Spleen (tissue), 11 donors: ENCODE data around the gene CORO6. TPM values are rescaled to one million over a fixed set of nuclear protein-coding genes. Genes with fewer than 3 reads are reported as not detected.

Source experiments
- DNase-seq: peaks from one replicate; pipeline ENCODE4 v3.0.0-alpha.2; 2020
- H3K27ac ChIP-seq, 8 donors: fragments of 200-600 bp; sonication (generic) in 7 of 8; 1 replicate in 4 of 8; 2 replicates in 4 of 8; pipeline versions ENCODE4 v1.5.0 to v1.8.0; 2016 to 2021; ENCODE audit warnings: inconsistent platforms in 4 of 8, mild to moderate bottlenecking in 4 of 8, moderate library complexity in 1 of 8
- H3K27me3 ChIP-seq, 7 donors: fragments of 200-600 bp; sonication (generic) in 6 of 7; replicated peaks in 1 of 7; 1 replicate in 4 of 7; 2 replicates in 3 of 7; pipeline versions ENCODE4 v1.5.0 to v1.8.0; 2016 to 2021; ENCODE audit warnings: inconsistent platforms in 3 of 7, mild to moderate bottlenecking in 1 of 7
- H3K36me3 ChIP-seq, 6 donors: fragments of 200-600 bp; sonication (generic) in 5 of 6; 1 replicate in 4 of 6; 2 replicates in 2 of 6; pipeline versions ENCODE4 v1.5.0 to v1.8.0; 2016 to 2021; ENCODE audit warnings: inconsistent platforms in 2 of 6
- H3K4me1 ChIP-seq, 6 donors: fragments of 200-600 bp; sonication (generic) in 5 of 6; 1 replicate in 3 of 6; 2 replicates in 3 of 6; pipeline versions ENCODE4 v1.5.0 to v1.8.0; 2016 to 2021; ENCODE audit warnings: inconsistent platforms in 3 of 6
- H3K4me3 ChIP-seq, 8 donors: fragments of 200-600 bp; sonication (generic) in 7 of 8; 1 replicate in 4 of 8; 2 replicates in 4 of 8; pipeline versions ENCODE4 v1.5.0 to v1.8.0; 2016 to 2021; ENCODE audit warnings: inconsistent platforms in 4 of 8, mild to moderate bottlenecking in 4 of 8, moderate library complexity in 2 of 8
- H3K9me3 ChIP-seq, 8 donors: fragments of 200-600 bp; sonication (generic) in 7 of 8; 1 replicate in 4 of 8; 2 replicates in 4 of 8; pipeline versions ENCODE4 v1.5.0 to v1.8.0; 2016 to 2021; ENCODE audit warnings: inconsistent platforms in 4 of 8
- POLR2A ChIP-seq, 3 donors: fragments of 450-650 bp; IDR thresholded peaks; one replicate each; pipeline ENCODE4 v1.5.1; 2017; ENCODE audit warnings: antibody characterized with exemption in 3 of 3, mild to moderate bottlenecking in 1 of 3
- POLR2AphosphoS5 ChIP-seq, 3 donors: sonication (generic); formaldehyde crosslinking; IDR thresholded peaks; one replicate each; pipeline ENCODE4 v1.5.1; 2017; ENCODE audit warnings: antibody characterized with exemption in 3 of 3
- WGBS, 5 donors: extraction: QIAGEN DNeasy Blood & Tissue Kit in 3 of 5; methylation state at CpG; one replicate each; pipeline versions ENCODE4 v1.1.5 to v1.1.7; 2013 to 2018; 5-methylcytosine and 5-hydroxymethylcytosine counted together
- intact Hi-C: fragments of 100-400 bp; cut with DNase I; formaldehyde crosslinking; loops from one replicate; pipeline ENCODE4 v1.15.0; 2023; ENCODE audit warnings: low total_unique reads
- polyA plus RNA-seq, 3 donors: library from polyadenylated mRNA; stranded (reverse); fragments of 200-250 nt; gene quantifications; one replicate each; pipeline ENCODE4 v1.2.1, GENCODE V29; 2013
- total RNA-seq, 7 donors: library from RNA; depleted of rRNA in 3 of 7; stranded (reverse); fragments of >200 nt in 3 of 7; fragmentation: NEBNext Ultra II Directional in 4 of 7; extraction: Animal tissue kit (Norgen Biotek cat#: 25700) in 4 of 7; gene quantifications; one replicate each; pipeline versions ENCODE4 v1.1.0 to v1.2.1, GENCODE V29; 2016 to 2021
- TF ChIP-seq, protein P1 (sequence below), 11 experiments: fragments of 200-600 bp in 7 of 11; fragments of 450-650 bp in 4 of 11; sonication (generic) in 4 of 11; IDR thresholded peaks in 8 of 11; conservative IDR thresholded peaks in 3 of 11; 1 replicate in 7 of 11; 2 replicates in 4 of 11; pipeline versions ENCODE4 v1.4.0 to v1.8.0; 2016 to 2021; ENCODE audit warnings: antibody characterized with exemption in 11 of 11, inconsistent platforms in 4 of 11, mild to moderate bottlenecking in 1 of 11
- donor health status: healthy with polysubstance abuse.
- donor health status: DM: no; HTN: no; CAD: no; lungs with moderate emphysema.
- donor health status: DM: no; HTN: no; CAD: no.
- donor health status: Bipolar disorder and iron deficiency.
- donor health status: healthy.
- donor health status: DM: no; HTN: no; CAD: no.
- donor health status: DM: yes; HTN: yes; CAD: no.

The CORO6 gene
- total and polyA plus RNA-seq, 10 donors, result 0.81 to 5.1 (median 3.5) TPM

GRCh38 chr17:29591146-29591736 is 31.5 kb downstream of the CORO6 start:
- H3K27me3 ChIP-seq, result peaks cover 0 to 36% (median 5%) of the 10 kb centered on the region in 7 donors
- 7 to 10% (median 10%) methylated on average over 31 of the region's 31 CpGs for WGBS, 5 donors
- intact Hi-C loops, result loop anchor here (2.0 kb wide), 1 partner anchor 24 kb away; no protein-coding TSS in a partner anchor
- H3K27ac ChIP-seq, result peak overlapping the region in 5 of 8 donors; percentile 2 to 89 (median 86)
- DNase-seq, result peak; percentile 85
- no peaks in the 10 kb centered on the region for H3K36me3 ChIP-seq
- H3K9me3 ChIP-seq, result no peaks in the 10 kb centered on the region
- H3K4me3 ChIP-seq, result peak overlapping the region in 6 of 8 donors; percentile 16 to 95 (median 74)
- TF ChIP-seq, protein P1, sequence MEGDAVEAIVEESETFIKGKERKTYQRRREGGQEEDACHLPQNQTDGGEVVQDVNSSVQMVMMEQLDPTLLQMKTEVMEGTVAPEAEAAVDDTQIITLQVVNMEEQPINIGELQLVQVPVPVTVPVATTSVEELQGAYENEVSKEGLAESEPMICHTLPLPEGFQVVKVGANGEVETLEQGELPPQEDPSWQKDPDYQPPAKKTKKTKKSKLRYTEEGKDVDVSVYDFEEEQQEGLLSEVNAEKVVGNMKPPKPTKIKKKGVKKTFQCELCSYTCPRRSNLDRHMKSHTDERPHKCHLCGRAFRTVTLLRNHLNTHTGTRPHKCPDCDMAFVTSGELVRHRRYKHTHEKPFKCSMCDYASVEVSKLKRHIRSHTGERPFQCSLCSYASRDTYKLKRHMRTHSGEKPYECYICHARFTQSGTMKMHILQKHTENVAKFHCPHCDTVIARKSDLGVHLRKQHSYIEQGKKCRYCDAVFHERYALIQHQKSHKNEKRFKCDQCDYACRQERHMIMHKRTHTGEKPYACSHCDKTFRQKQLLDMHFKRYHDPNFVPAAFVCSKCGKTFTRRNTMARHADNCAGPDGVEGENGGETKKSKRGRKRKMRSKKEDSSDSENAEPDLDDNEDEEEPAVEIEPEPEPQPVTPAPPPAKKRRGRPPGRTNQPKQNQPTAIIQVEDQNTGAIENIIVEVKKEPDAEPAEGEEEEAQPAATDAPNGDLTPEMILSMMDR (IDR thresholded peaks at IDR 0.05 in 8 of 11, conservative IDR thresholded peaks at IDR 0.05 in 3 of 11), result no peak
- TF ChIP-seq POLR2AphosphoS5 (IDR thresholded peaks at IDR 0.05) (no peak), POLR2A (IDR thresholded peaks at IDR 0.05) (no peak)
- H3K4me1 ChIP-seq, result peaks cover 51 to 78% (median 70%) of the 10 kb centered on the region in 6 donors

DNA sequence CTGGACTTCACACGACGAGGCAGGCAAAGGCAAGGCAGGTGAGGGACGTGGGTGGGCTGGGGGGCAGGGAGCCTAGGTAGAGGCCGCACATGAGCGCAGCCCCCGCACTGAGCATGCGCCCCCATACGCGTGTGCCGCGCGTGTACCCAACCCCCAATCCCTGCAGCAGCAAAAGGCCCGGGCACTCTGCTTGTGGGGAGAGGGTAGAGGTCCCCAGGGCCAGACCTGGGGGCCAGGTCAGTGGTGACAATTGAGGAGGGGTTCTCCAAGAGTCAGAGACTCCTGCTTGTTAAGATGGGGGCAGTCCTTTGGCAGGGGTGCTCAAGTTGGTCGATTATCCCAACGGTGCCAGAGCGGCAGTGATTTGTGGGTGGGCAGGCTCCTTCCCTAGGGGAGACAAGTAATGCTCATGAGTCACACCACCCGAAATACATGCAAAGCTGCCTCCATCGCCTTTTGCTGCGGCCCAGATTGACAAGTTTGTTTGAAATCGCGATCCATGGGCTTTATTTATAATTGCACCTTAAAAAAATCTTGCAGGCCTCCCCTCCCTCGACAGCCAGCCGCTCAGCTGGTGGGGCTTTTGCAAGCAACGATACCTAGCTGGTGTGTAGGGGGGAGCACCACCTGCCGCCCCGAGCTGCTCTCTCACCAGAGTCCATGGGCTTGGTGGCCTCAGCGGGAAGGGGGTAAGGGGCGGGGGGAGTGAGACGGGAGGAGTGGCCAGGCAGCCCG is 32.1 kb downstream of the CORO6 start:
- no peaks in the 10 kb centered on the region for H3K9me3 ChIP-seq
- peaks cover 54 to 84% (median 77%) of the 10 kb centered on the region in 6 donors for H3K4me1 ChIP-seq
- H3K36me3 ChIP-seq, result no peaks in the 10 kb centered on the region
- H3K27me3 ChIP-seq, result peaks cover 0 to 36% (median 5%) of the 10 kb centered on the region in 7 donors
- TF ChIP-seq, protein P1 (IDR thresholded peaks at IDR 0.05 in 8 of 11, conservative IDR thresholded peaks at IDR 0.05 in 3 of 11), result no peak
- TF ChIP-seq POLR2AphosphoS5 (IDR thresholded peaks at IDR 0.05), result peak in 1 of 3 donors; percentile 6
- TF ChIP-seq POLR2A (IDR thresholded peaks at IDR 0.05), result no peak
- peak; percentile 85 for DNase-seq
- H3K27ac ChIP-seq, result peak overlapping the region in 5 of 8 donors; percentile 2 to 89 (median 86)
- 33 to 43% (median 40%) methylated on average over 26 to 30 of the region's 30 CpGs for WGBS, 5 donors
- H3K4me3 ChIP-seq, result peak overlapping the region in 6 of 8 donors; percentile 21 to 95 (median 81)
- intact Hi-C loops, result loop anchor here (2.0 kb wide), 1 partner anchor 24 kb away; no protein-coding TSS in a partner anchor

DNA sequence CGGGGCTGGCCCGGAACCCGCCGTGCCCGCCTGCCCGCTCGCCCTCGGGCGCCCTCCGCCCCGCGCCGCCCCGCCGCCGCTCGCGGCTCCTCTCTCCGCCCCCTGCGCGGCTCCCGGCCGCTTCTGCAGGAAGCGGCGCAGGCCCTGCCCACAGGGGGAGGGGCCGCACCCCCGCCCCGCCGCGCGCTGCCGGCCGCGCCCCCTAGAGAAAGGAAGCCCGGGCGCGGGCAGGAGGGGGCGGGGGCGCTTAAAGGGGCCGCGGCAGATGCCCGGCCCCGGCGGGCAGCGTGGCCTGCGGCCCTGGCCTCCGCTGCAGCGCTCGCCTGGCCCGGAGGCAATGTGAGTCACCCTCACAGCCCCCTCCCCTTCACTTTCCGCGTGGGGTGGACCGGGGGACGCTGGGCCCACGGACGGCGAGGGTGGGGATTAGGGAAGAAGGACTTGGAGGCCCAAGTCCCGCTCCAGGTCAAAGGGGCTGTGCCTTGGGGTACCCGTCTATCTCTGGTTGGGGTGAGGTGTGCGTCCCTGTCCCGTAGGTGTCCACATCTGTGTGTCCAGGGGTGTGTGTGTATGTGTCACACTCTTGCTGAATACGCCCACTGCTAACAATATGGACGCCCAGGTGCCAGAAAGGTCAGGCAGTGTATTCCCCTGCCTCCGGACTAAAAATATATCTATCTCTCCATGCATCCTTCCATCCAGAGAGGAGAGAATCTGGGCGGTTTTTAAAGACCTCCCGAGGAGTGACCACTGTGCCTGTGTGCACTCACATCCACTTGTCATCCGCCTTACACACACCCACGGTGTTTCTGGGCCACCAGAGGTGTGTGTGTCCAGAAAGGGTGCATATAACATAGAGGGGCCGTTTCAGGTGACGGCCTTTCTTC is 32.9 kb downstream of the CORO6 start, which contains the start of gene GIT1:
Gene GIT1 (minus strand): TSS at position 125 of the 887 bp plus-strand sequence. CDS start 270 bp downstream, outside the sequence.
- Histone ChIP-seq H3K4me1 (peaks cover 62 to 90% (median 83%) of the 10 kb centered on the region in 6 donors), H3K36me3 (no peaks in the 10 kb centered on the region), H3K27ac (peak within 1 kb of the TSS; percentile 72 to 89 (median 84)), H3K27me3 (peaks cover 0 to 32% (median 5%) of the 10 kb centered on the region in 7 donors), H3K4me3 (peak within 1 kb of the TSS; percentile 65 to 95 (median 80)), H3K9me3 (no peaks in the 10 kb centered on the region)
- intact Hi-C loops, result loop anchor here (2.0 kb wide), 1 partner anchor 25 kb away; no protein-coding TSS in a partner anchor
- peak; percentile 97 for DNase-seq
- WGBS, 5 donors, result 4 to 10% (median 6%) methylated on average over 31 to 70 of the region's 70 CpGs
- TF ChIP-seq POLR2AphosphoS5 (IDR thresholded peaks at IDR 0.05) (peak; percentile 77 to 85 (median 80)), POLR2A (IDR thresholded peaks at IDR 0.05) (peak in 2 of 3 donors; percentile 13 to 64)
- TF ChIP-seq, protein P1 (IDR thresholded peaks at IDR 0.05 in 8 of 11, conservative IDR thresholded peaks at IDR 0.05 in 3 of 11), result peak in 4 of 11 experiments; percentile 31 to 51 (median 34)
